Measurements from ENCODE around the gene C22orf39.

DNA sequence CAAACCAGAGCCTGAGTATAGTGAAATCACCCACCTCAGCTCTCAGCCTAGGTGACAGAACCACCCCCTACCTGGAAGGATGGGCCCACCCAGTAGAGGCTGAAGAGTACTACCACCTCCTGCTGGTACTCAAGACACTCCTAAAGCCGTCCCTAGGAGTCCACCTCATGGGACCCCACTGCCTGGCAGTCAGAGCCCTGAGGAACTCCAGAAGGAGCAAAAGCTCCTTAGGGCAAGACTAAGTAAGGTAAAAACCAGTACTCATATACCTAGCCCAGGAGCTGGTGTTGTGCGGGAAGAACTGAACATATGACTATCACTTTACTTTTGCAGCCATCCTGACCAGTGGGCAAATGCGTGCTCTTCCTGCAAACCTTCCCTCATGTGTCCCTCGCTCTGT, 52.2 kb downstream of the C22orf39 start:
- TF ChIP-seq YY1 (IDR thresholded peaks at IDR 0.05; ENCODE audit: low read depth) = no peak
- no peak for TF ChIP-seq NFIC (IDR thresholded peaks at IDR 0.05)
- TF ChIP-seq REST (IDR thresholded peaks at IDR 0.05; ENCODE audit: low read depth) = no peak
- no peak for TF ChIP-seq TAF1 (IDR thresholded peaks at IDR 0.05; ENCODE audit: low read depth)
- no peak for TF ChIP-seq ZBTB7A (IDR thresholded peaks at IDR 0.05; ENCODE audit: low read depth)
- TF ChIP-seq, protein P1, sequence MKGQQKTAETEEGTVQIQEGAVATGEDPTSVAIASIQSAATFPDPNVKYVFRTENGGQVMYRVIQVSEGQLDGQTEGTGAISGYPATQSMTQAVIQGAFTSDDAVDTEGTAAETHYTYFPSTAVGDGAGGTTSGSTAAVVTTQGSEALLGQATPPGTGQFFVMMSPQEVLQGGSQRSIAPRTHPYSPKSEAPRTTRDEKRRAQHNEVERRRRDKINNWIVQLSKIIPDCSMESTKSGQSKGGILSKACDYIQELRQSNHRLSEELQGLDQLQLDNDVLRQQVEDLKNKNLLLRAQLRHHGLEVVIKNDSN (IDR thresholded peaks at IDR 0.05) = no peak

All from Ishikawa (cell line).